MCF 10A (cell line): ENCODE results near the gene MEIS2. TPM values are rescaled to one million over a fixed set of nuclear protein-coding genes. Genes with fewer than 3 reads are reported as not detected.

ENCODE experiments used
- BruUV-seq: library from RNA; stranded (reverse); fragments of 400-500 nt; replicated peaks from 2 replicates; lab custom pipeline; 2021; lab: Mats Ljungman, UMichigan
- CTCF ChIA-PET: fragments of 300-600 bp; sonication (Branson Sonifier 250); formaldehyde crosslinking; extraction: SDS; loops from one replicate; lab custom pipeline; 2021; ENCODE audit warnings: antibody characterized with exemption, inconsistent platforms; lab: Yijun Ruan, JAX
- POLR2A ChIA-PET: fragments of 300-600, 350-650 bp; sonication (Branson Sonifier 250); formaldehyde crosslinking; extraction: SDS; loops from one replicate; lab custom pipeline; 2020; ENCODE audit warnings: antibody characterized with exemption, inconsistent platforms; lab: Yijun Ruan, JAX
- DNase-seq: peaks from one replicate; pipeline ENCODE4 v3.0.0-alpha.2; 2018; ENCODE audit not compliant: unreplicated experiment
- H3K27ac Mint-ChIP-seq: one replicate; pipeline ENCODE4 v1.8.0; 2022; ENCODE audit warnings: mild to moderate bottlenecking, low read depth, mixed read lengths; ENCODE audit not compliant: unreplicated experiment
- H3K27me3 Mint-ChIP-seq: one replicate; pipeline ENCODE4 v1.8.0; 2022; ENCODE audit warnings: mixed read lengths; ENCODE audit not compliant: insufficient read depth, unreplicated experiment
- H3K36me3 Mint-ChIP-seq: one replicate; pipeline ENCODE4 v1.8.0; 2022; ENCODE audit warnings: mild to moderate bottlenecking, moderate library complexity, mixed read lengths; ENCODE audit not compliant: insufficient read depth, unreplicated experiment
- H3K4me1 Mint-ChIP-seq: one replicate; pipeline ENCODE4 v1.8.0; 2022; ENCODE audit warnings: mixed read lengths; ENCODE audit not compliant: insufficient read depth, unreplicated experiment
- H3K4me3 Mint-ChIP-seq: one replicate; pipeline ENCODE4 v1.8.0; 2022; ENCODE audit warnings: mild to moderate bottlenecking, moderate library complexity, mixed read lengths; ENCODE audit not compliant: unreplicated experiment
- H3K9me3 Mint-ChIP-seq: one replicate; pipeline ENCODE4 v1.8.0; 2022; ENCODE audit warnings: mixed read lengths; ENCODE audit not compliant: unreplicated experiment
- intact Hi-C: fragments of 100-400 bp; cut with micrococcal nuclease; formaldehyde crosslinking; loops from 2 replicates; pipeline ENCODE4 v1.14.1; 2022
- total RNA-seq: library from RNA; stranded (reverse); gene quantifications from 2 replicates; pipeline ENCODE4 v1.2.3, GENCODE V29; 2022
- TF ChIP-seq, protein P1 (sequence below): fragments of 200-600 bp; IDR thresholded peaks from one replicate; pipeline ENCODE4 v1.8.0; 2022; ENCODE audit warnings: antibody characterized with exemption, mild to moderate bottlenecking; ENCODE audit not compliant: unreplicated experiment

Gene MEIS2
- total RNA-seq, 1 experiment from 2014 or later: 6.9 TPM

DNA sequence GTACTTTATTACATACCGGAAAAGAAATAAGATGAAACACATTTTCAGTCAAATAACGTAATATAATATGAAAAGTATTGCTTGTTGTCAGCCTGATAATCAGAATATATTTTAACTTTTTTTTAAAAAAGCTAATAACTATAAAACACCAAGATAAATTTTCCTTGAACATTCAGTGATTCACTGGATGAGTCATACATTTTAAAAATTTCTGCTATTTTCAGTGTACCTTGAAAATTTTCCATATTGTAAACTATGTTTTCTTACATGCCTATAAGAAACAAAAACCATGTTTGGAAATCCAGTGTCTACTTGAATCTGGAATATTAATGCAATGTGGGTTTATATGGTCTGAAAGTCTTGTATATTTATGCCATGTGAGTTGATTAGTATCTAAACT, 36.3 kb upstream of the MEIS2 start:
- intact Hi-C loops: loop anchor here (10.0 kb wide), 3 partner anchors 492 to 1852 kb away; no protein-coding TSS in a partner anchor
- no peak for DNase-seq
- Mint-ChIP-seq H3K27me3 (peaks cover 46% of the 10 kb centered on the region), H3K9me3 (no peaks in the 10 kb centered on the region), H3K4me3 (no peak overlapping the region), H3K27ac (no peak overlapping the region), H3K36me3 (no peaks in the 10 kb centered on the region), H3K4me1 (peaks cover 6% of the 10 kb centered on the region)
- ChIA-PET POLR2A (no interaction called here), CTCF (interaction anchor here (0.7 to 1.0 kb wide), 4 partner anchors 11 to 744 kb away, joined by 3 read pairs; no protein-coding TSS in a partner anchor)
- no TSS peak for BruUV-seq
- TF ChIP-seq, protein P1, sequence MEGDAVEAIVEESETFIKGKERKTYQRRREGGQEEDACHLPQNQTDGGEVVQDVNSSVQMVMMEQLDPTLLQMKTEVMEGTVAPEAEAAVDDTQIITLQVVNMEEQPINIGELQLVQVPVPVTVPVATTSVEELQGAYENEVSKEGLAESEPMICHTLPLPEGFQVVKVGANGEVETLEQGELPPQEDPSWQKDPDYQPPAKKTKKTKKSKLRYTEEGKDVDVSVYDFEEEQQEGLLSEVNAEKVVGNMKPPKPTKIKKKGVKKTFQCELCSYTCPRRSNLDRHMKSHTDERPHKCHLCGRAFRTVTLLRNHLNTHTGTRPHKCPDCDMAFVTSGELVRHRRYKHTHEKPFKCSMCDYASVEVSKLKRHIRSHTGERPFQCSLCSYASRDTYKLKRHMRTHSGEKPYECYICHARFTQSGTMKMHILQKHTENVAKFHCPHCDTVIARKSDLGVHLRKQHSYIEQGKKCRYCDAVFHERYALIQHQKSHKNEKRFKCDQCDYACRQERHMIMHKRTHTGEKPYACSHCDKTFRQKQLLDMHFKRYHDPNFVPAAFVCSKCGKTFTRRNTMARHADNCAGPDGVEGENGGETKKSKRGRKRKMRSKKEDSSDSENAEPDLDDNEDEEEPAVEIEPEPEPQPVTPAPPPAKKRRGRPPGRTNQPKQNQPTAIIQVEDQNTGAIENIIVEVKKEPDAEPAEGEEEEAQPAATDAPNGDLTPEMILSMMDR: no peak

DNA sequence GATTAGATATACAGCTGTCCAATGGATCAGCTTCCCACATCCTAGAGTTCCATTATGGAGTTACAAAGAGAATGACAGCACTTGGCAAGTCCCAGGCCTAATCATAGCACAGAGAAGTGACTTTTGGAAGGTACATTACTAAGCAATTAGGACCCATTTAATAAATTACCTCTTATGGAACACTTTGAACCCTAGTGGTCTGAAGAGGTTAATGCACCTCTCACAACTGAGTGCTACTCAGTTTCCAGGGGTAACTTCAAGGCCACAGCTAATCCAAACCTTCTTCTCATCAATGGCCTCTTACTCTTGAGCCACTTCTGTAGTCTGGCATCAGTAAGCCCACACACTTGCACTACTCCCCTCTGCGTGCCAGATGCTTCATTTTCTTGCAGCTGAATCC, 34.9 kb upstream of the MEIS2 start:
- H3K36me3 Mint-ChIP-seq: no peaks in the 10 kb centered on the region
- intact Hi-C loops: loop anchor here (10.0 kb wide), 3 partner anchors 490 to 1850 kb away; no protein-coding TSS in a partner anchor
- ChIA-PET POLR2A (interaction anchor here (1.9 kb wide), 1 partner anchor 34 kb away, joined by 6 read pairs; no protein-coding TSS in a partner anchor), CTCF (interaction anchor here (0.5 to 3.1 kb wide), 22 partner anchors 16 to 1996 kb away, joined by 3 to 37 read pairs (median 3); no protein-coding TSS in a partner anchor)
- no peak overlapping the region for H3K27ac Mint-ChIP-seq
- DNase-seq: peak; percentile 40
- peaks cover 47% of the 10 kb centered on the region for H3K27me3 Mint-ChIP-seq
- H3K9me3 Mint-ChIP-seq: no peaks in the 10 kb centered on the region
- H3K4me1 Mint-ChIP-seq: peaks cover 8% of the 10 kb centered on the region
- BruUV-seq: no TSS peak
- no peak overlapping the region for H3K4me3 Mint-ChIP-seq
- TF ChIP-seq, protein P1: peak; percentile 64

DNA sequence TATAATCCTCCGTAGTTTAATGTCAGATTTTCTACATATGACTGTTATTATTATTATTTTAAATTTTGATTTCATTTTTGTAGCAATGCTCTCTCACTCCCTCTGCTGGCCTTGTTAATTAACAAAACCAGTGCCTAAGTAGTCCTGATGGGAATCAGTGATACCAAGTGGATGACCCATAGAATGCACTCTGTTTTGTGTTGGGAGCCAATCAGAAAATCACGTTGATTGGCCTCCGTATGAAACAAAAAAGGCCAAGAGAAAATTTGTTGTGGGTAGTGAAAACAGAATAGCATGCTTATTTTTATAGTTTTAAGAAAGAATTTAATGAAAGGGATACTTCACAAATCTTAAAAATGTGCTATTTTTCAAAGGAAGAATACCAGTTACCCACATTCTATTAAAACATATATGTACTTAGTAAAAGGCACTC, 34.4 kb upstream of the MEIS2 start:
- H3K4me1 Mint-ChIP-seq: peaks cover 9% of the 10 kb centered on the region
- peak; percentile 64 for DNase-seq
- H3K4me3 Mint-ChIP-seq: no peak overlapping the region
- BruUV-seq: no TSS peak
- no peaks in the 10 kb centered on the region for H3K36me3 Mint-ChIP-seq
- TF ChIP-seq, protein P1: no peak
- CTCF ChIA-PET: interaction anchor here (0.5 to 3.1 kb wide), 26 partner anchors 11 to 1995 kb away, joined by 3 to 37 read pairs (median 3); no protein-coding TSS in a partner anchor
- no peaks in the 10 kb centered on the region for H3K9me3 Mint-ChIP-seq
- H3K27ac Mint-ChIP-seq: no peak overlapping the region
- peaks cover 47% of the 10 kb centered on the region for H3K27me3 Mint-ChIP-seq
- intact Hi-C loops: loop anchor here (1.0 to 10.0 kb wide), 6 partner anchors 251 to 1850 kb away; no protein-coding TSS in a partner anchor
- POLR2A ChIA-PET: interaction anchor here (1.9 kb wide), 1 partner anchor 34 kb away, joined by 6 read pairs; no protein-coding TSS in a partner anchor

DNA sequence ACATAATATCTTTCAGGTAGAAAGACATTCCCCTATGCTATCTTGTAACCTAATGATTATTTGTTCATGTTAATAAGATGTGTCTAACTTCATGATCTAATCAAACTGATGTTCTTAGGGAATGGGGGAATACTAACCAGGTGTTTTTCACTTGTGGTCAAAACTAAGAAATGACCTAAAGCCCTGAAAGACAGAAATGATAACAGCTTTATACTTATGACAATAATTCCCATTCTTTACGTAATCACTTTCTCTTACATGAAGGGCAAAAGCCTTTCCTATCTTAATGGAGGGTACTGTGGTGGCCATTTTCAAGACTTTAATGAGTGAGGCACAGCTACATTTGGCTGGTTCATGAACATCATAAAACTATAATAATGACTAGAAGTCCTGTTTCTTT, 33.9 kb upstream of the MEIS2 start:
- intact Hi-C loops: loop anchor here (1.0 to 10.0 kb wide), 6 partner anchors 251 to 1849 kb away; no protein-coding TSS in a partner anchor
- Mint-ChIP-seq H3K36me3 (no peaks in the 10 kb centered on the region), H3K4me1 (peaks cover 9% of the 10 kb centered on the region), H3K27me3 (peaks cover 47% of the 10 kb centered on the region), H3K4me3 (no peak overlapping the region), H3K9me3 (no peaks in the 10 kb centered on the region), H3K27ac (no peak overlapping the region)
- no TSS peak for BruUV-seq
- CTCF ChIA-PET: interaction anchor here (0.6 to 3.1 kb wide), 23 partner anchors 10 to 757 kb away, joined by 3 to 37 read pairs (median 3); no protein-coding TSS in a partner anchor
- POLR2A ChIA-PET: interaction anchor here (1.9 kb wide), 1 partner anchor 33 kb away, joined by 6 read pairs; no protein-coding TSS in a partner anchor
- TF ChIP-seq, protein P1: no peak
- DNase-seq: no peak
